Middle frontal gyrus (tissue), 1 donor: ENCODE data around the gene CCDC63.
"Not testable (repeated sequence)": the region's sequence is repeated elsewhere in the genome, so short reads cannot be mapped to it uniquely, and the experiment has no call there.

Experiments
- DNase-seq: peaks from one replicate; pipeline ENCODE4 v3.0.0-alpha.2; 2015; ENCODE audit warnings: low spot score; ENCODE audit errors: extremely low spot score

CCDC63 gene

GRCh38 chr12:110948041-110948440 is 101.3 kb downstream of the CCDC63 start:
- no peak for DNase-seq

- DNase-seq, result not testable (repeated sequence)
These were observed 103.7 kb downstream of the CCDC63 start for GRCh38 chr12:110950466-110950865.

GRCh38 chr12:110950867-110951266 is 104.1 kb downstream of the CCDC63 start:
- DNase-seq, result not testable (repeated sequence)
